Measurements from ENCODE around the gene SLC13A5.
"Not testable (repeated sequence)": the region's sequence is repeated elsewhere in the genome, so short reads cannot be mapped to it uniquely, and the experiment has no call there.

Gene SLC13A5

GRCh38 chr17:6753546-6753945 is 40.4 kb upstream of the SLC13A5 start:
- FAIRE-seq = no peak
- TF ChIP-seq CTCF (IDR thresholded peaks at IDR 0.05; ENCODE audit: insufficient read depth, missing control alignments) = no peak

DNA sequence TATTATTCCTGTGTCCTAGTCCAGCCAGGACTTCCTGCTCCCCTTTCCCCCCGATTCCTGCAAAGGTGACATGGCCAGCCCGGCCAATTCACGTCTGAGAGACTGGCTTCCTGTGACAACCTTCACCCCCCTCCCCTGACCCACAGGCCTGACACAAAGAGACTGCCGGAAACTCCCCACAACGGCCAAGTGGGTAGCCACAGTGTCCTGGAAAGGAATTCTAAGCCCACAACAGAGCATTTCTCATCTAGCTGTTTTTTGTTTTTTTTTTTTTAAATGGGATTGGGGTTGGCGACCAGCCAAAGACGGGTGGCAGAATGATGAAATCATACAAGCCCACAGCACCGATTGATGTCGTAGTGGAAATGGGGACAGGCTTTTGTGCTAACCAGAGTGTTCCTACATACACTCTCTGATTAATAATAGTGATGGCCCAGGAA is 39.9 kb upstream of the SLC13A5 start:
- no peak for TF ChIP-seq CTCF (IDR thresholded peaks at IDR 0.05; ENCODE audit: insufficient read depth, missing control alignments)
- FAIRE-seq = no peak
- DNase-seq (ENCODE audit: insufficient read length, low spot score) = no peak

More at GRCh38 chr17:6753546-6753945, 40.4 kb upstream of the SLC13A5 start:
- no peak for DNase-seq (ENCODE audit: insufficient read length, low spot score)

DNA sequence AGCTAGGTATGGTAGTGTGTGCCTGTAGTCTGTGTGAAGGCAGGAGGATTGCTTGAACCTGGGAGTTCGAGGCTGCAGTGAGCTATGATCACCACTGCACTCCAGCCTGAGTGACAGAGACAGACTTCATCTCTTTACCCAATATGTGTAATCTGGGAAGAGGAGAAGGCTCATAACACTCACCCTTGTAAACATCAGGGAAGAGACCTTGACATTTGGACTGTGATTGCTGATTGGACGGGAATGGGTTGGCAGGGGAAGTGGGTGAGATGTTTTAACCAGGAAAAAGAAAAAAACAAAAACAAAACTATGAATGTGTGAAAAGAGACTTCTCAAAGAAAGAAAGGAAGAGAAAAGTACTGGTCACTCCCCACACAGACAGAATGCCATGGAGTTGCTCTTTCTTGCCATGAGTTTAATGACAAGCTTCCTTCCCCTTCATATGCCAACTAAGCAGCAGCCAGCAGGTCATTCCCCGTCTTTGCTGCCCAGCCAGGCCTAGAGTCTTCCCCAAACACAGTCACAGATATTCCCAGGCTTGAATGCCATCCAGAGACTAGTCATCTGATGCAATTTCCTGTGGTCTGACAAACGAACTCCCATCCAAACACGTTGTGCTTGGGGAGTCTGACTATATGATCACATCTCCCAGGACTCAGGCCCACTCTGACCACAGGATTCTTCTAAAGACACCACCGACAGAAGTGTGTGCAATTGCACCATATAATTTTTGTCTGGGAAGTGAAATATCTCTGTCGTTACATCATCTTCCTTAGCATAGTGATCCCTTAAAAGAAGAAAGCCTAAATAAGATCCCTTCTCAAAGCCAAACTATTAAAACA is 39.1 kb upstream of the SLC13A5 start:
- DNase-seq (ENCODE audit: insufficient read length, low spot score) (no peak), FAIRE-seq (no peak)
- no peak for TF ChIP-seq CTCF (IDR thresholded peaks at IDR 0.05; ENCODE audit: insufficient read depth, missing control alignments)

GRCh38 chr17:6749519-6749918 is 36.4 kb upstream of the SLC13A5 start:
- FAIRE-seq = no peak

GRCh38 chr17:6748617-6749016 is 35.4 kb upstream of the SLC13A5 start:
- FAIRE-seq (no peak), DNase-seq (ENCODE audit: insufficient read length, low spot score) (no peak)

More at GRCh38 chr17:6749519-6749918, 36.4 kb upstream of the SLC13A5 start:
- DNase-seq (ENCODE audit: insufficient read length, low spot score) = no peak
- no peak for TF ChIP-seq CTCF (IDR thresholded peaks at IDR 0.05; ENCODE audit: insufficient read depth, missing control alignments)

GRCh38 chr17:6746665-6747064 is 33.5 kb upstream of the SLC13A5 start:
- not testable (repeated sequence) for DNase-seq (ENCODE audit: insufficient read length, low spot score); FAIRE-seq

More at GRCh38 chr17:6748617-6749016, 35.4 kb upstream of the SLC13A5 start:
- TF ChIP-seq CTCF (IDR thresholded peaks at IDR 0.05; ENCODE audit: insufficient read depth, missing control alignments) = no peak

DNA sequence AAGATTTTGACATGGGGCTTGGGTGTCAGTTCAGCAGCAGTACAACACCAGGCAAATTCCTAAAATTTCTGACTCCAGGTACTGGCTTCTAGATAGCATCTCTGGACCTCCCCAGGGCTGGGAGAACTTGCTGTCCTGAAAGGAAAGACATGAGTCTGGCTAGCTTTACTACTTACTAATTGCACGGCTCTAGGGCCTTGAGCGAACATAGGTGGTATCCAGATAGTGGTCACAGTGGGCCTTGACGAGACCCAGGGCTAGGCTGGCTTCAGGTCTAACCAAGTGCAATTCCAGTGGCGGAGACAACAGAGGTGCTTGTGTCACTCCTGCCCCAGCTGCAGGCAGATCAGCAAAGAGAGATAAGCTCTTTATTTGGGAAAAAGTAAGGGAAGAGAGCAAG is 16.4 kb upstream of the SLC13A5 start:
- TF ChIP-seq CTCF (IDR thresholded peaks at IDR 0.05; ENCODE audit: insufficient read depth, missing control alignments) = no peak
- no peak for DNase-seq (ENCODE audit: insufficient read length, low spot score)
- FAIRE-seq = no peak

Data from D721Med (cell line).